DOHH2 (cell line): Measurements from ENCODE around the gene UNC5C.

Experiments used
- EZH2phosphoT487 ChIP-seq: fragments of 200-600 bp; sonication (generic); IDR thresholded peaks from 2 replicates; pipeline ENCODE4 v1.6.1; 2017; ENCODE audit warnings: borderline replicate concordance, mild to moderate bottlenecking, antibody characterized with exemption, low read length, moderate library complexity, mixed read lengths
- TF ChIP-seq, protein P1 (sequence below): fragments of 200-600 bp; sonication (generic); IDR thresholded peaks from one replicate; pipeline ENCODE4 v1.5.1; 2014; ENCODE audit warnings: antibody characterized with exemption, mild to moderate bottlenecking, low read depth, low read length; ENCODE audit not compliant: poor library complexity, severe bottlenecking

DNA sequence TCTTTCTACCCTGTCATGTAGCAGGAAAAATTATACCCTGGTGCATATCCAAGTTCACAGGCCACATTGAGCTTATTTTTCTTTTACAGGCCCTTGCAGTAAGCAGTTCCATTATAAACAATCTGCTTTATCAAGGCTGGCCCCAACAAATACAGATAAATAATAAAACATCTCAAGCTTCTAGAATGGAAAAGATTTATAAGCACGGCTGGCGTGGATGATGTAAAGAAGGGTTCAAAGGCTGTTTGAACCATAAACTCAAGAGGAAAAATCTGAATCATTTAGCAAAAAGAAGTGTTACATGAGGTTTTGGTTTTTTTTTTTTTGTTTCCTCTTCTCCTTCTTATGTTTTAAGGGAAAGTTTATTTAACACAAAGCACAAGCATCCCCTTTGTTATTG is 109.7 kb downstream of the UNC5C start:
- TF ChIP-seq EZH2phosphoT487, result no peak
- TF ChIP-seq, protein P1, sequence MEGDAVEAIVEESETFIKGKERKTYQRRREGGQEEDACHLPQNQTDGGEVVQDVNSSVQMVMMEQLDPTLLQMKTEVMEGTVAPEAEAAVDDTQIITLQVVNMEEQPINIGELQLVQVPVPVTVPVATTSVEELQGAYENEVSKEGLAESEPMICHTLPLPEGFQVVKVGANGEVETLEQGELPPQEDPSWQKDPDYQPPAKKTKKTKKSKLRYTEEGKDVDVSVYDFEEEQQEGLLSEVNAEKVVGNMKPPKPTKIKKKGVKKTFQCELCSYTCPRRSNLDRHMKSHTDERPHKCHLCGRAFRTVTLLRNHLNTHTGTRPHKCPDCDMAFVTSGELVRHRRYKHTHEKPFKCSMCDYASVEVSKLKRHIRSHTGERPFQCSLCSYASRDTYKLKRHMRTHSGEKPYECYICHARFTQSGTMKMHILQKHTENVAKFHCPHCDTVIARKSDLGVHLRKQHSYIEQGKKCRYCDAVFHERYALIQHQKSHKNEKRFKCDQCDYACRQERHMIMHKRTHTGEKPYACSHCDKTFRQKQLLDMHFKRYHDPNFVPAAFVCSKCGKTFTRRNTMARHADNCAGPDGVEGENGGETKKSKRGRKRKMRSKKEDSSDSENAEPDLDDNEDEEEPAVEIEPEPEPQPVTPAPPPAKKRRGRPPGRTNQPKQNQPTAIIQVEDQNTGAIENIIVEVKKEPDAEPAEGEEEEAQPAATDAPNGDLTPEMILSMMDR, result no peak
